Kidney tubule cell (primary cell): ENCODE measurements around the gene ZC3HAV1.
A peak's percentile ranks its signal among the peaks of the same experiment; 100 is the strongest.
"Not testable (repeated sequence)": the region's sequence is repeated elsewhere in the genome, so short reads cannot be mapped to it uniquely, and the experiment has no call there.

Source experiments
- DNase-seq: peaks from one replicate; pipeline ENCODE4 v3.0.0-alpha.2; 2018; ENCODE audit warnings: low spot score

The ZC3HAV1 gene

GRCh38 chr7:139049936-139050335, 59.6 kb downstream of the ZC3HAV1 start:
- DNase-seq, result no peak

- DNase-seq, result no peak
Observed at GRCh38 chr7:139049111-139049510, 60.4 kb downstream of the ZC3HAV1 start.

GRCh38 chr7:139047970-139048369, 61.5 kb downstream of the ZC3HAV1 start:
- no peak for DNase-seq

GRCh38 chr7:139046143-139046542, 63.4 kb downstream of the ZC3HAV1 start:
- DNase-seq, result no peak

- no peak for DNase-seq
Observed at GRCh38 chr7:139044813-139045794, 64.4 kb downstream of the ZC3HAV1 start.

GRCh38 chr7:139043823-139044812, 65.4 kb downstream of the ZC3HAV1 start:
- DNase-seq, result no peak

GRCh38 chr7:139041378-139042085, 68.0 kb downstream of the ZC3HAV1 start:
- DNase-seq, result no peak

GRCh38 chr7:139038691-139039090, 70.8 kb downstream of the ZC3HAV1 start:
- no peak for DNase-seq

GRCh38 chr7:139036901-139037300, 72.6 kb downstream of the ZC3HAV1 start:
- DNase-seq, result no peak

GRCh38 chr7:139035586-139036353, 73.8 kb downstream of the ZC3HAV1 start, which contains the start of gene ZC3HAV1L:
TSS of gene ZC3HAV1L (minus strand) at chr7:139036042. CDS start at chr7:139036017, 25 bp downstream.
- DNase-seq, result peak; percentile 79

- DNase-seq, result peak; percentile 46
Observed at GRCh38 chr7:139034855-139035585, 74.5 kb downstream of the ZC3HAV1 start.

GRCh38 chr7:139034336-139034735, 75.2 kb downstream of the ZC3HAV1 start:
- peak; percentile 52 for DNase-seq

GRCh38 chr7:139033346-139034114, 76.0 kb downstream of the ZC3HAV1 start:
- DNase-seq, result peak; percentile 88

- DNase-seq, result no peak
Observed at GRCh38 chr7:139032473-139032872, 77.0 kb downstream of the ZC3HAV1 start.

GRCh38 chr7:139029353-139029752, 80.2 kb downstream of the ZC3HAV1 start:
- DNase-seq, result no peak

GRCh38 chr7:139026551-139026950, 83.0 kb downstream of the ZC3HAV1 start:
- no peak for DNase-seq

- not testable (repeated sequence) for DNase-seq
Observed at GRCh38 chr7:139025861-139026260, 83.7 kb downstream of the ZC3HAV1 start.

GRCh38 chr7:139023076-139023475, 86.4 kb downstream of the ZC3HAV1 start:
- no peak for DNase-seq

GRCh38 chr7:139022286-139022685, 87.2 kb downstream of the ZC3HAV1 start:
- DNase-seq, result no peak
